DMS53 treated with DMSO at 0.1 percent for 48 hours (cell line): ENCODE data around the gene PRUNE1.

Experiments used
- DNase-seq: peaks from one replicate; lab custom pipeline; 2025; ENCODE audit not compliant: unreplicated experiment; lab: John Stamatoyannopoulos, UW

Gene PRUNE1

DNA sequence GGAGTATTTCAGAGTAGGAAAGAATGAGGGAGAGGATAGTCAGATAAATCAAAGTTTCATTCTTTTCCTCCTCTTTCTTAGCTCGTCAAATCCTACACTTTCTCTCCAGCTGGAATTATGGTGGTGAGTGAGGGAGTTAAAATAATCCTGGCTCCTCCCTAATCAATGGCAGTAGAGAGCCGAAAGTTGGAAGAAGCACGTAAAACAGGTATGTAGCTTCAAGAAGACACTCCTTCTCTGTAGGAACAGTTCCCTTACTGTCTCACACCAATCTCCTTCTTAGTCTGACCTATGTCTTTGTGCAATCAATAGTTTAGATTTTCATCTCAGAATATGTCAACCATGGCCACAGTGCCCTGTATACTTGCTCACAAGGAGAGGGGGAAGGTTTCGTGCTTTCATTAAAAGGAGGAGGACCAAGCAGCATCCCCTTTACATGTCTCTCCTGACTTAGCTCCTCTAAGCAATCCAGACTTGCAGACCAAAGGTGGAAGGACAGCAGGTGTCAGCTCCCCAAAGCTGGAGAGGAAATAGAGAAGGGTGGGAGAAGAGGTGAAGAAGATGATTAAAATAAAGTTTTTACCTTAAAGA lies 2.4 kb upstream of the PRUNE1 start:
- DNase-seq = no peak

DNA sequence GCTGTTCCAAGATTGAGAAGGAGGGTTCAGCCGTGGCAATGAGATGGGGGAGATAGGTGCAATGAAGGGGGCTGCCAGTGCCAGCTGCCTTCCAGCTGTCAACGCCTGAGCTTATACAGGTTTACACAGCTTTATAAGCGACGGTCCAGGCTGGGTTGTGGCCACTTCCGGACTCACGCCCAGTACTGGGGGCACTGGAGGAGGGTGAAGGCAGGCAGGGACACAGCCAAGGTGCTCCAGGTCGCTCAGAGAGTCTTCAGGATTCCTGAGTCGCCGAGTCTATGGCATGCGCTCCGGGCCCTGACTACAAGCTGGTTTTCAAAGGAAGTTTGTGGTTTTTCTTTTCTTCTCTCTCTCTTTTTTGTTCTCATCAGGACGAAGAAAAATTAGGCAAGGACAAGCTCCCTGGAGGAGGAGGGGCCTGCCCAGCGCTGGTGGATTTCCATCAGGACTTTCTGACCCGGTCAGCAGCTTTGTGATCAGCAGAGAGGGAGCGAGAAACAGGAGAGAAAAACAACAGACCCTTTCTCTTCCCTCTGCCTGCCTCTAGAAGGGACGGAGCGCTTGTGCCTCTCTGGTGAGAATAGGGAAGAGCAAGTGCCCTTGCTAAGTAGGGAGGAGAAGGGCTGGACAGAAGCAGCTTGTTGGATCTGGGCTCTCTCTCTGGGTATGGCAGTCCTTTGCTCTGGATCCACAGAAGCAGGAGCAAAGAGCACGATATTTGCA lies 1.8 kb upstream of the PRUNE1 start, which contains the start of gene MINDY1:
Gene MINDY1, minus strand, starts transcription at position 576 of the 726 bp plus-strand sequence. CDS start 4,285 bp downstream, outside the sequence.
- peak; percentile 75 for DNase-seq

DNA sequence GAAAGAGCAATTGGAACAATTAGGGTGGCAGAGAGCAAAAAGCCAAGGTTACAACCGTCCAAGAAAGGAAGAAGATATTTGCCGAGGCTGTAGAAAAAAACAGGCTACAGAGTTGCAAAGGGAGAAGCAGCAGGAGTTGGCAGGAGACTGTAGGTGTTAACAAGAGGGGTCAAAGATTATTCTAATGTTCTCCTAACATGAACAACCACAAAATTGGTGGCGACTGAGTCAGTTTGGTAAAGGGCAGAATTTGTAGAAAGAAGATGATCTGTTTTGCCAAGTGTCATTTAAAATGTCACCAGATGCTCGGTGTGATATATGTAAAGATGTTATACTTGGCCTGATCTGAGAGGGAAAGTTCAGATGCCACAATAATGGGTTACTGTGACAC lies 401 bp upstream of the PRUNE1 start:
- no peak for DNase-seq

DNA sequence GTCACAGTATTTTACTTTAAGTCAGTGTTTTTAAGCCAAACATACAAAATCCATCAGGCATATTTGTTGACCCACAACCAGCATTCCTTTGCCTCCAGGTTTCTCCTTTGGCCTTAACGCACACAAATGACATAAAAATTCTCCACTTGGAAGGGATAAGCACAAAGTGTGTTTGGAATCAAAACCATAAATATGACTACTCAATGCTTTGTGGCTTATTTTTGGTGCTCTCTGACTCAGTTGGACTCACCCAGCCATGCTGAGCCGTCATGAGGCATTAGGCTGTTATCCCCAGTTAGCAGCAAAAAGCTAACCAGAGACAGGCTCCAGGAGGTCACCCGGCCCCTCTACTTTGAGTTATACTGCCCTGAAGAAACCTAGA lies 948 bp downstream of the PRUNE1 start:
- DNase-seq = no peak

DNA sequence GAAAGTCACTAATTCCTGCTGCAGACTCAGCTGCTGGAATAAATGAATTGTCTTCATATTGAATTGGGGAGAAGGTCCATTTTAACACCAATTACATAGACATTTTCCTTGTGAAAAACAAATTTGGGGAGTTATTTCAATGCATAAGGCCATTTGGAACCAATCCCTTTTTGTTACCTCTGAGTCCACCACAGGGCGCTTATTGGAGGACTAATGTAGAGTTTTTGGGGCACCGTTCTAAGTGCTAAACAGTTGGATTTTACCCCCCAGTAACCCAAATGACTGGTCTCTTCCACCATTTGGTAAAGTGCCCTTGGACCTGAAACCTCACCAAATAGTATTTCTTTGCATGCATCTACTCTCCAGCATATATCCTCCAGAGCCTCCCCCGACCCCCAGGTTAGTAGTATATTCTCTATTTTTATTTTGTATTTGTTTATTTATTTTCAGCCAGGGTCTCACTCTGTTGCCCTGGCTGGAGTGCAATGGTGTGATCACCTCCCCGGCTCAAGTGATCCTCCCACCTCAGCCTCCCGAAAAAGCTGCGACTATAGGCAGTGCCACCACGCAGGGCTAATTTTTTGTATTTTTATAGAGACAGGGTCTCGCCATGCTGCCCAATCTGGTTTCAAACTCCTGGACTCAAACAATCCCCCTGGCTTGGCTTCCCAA lies 1.6 kb downstream of the PRUNE1 start:
- DNase-seq = no peak

DNA sequence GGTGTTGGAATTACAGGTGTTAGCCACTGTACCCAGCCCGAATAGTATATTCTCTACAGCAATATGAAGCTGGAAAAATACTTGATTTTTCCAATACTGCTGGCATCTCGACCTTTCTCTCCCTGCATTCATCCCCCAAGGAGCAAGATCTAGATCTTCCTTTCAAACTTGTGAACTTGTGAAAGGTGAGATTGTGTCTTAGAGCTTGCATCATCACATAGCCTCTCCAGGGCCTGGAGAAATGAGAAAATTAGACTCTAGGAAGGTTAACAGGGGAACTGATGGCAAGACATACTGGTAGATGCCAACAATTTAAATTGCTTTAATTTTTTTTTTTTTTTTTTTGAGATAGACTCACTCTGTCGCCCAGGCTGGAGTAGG lies 2.1 kb downstream of the PRUNE1 start:
- no peak for DNase-seq

DNA sequence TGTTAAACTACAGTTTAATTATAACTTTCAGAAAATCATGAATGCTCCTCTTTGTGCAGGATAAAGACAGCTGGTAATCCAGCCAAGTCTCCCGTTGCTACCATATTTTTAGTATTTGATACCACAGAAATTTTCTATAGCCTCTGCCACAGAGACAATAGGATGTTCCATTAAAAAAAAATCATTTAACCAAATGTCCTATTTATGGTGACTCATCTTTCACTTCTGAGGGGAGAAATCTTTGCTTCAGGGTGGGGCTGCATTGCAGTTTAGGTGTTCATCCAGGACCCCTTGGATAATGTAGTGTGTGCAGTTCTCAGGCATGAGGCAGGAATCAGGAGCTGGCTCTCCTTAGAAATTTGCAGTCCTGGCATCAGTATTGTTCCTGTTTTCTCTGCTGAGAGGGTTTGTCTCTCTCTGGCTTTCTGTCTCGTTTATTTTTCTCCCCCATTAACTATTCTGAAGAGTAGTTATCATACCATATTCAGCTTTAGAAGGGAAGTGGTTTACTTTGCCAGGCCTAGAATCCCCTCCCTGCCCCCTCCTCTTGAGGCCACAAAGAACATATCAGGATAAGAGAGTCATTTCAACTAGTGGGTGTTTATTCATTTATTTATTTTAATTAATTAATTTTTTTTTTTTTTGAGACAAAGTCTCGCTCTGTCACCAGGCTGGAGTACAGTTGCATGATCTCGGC lies 3.1 kb downstream of the PRUNE1 start:
- DNase-seq = no peak

DNA sequence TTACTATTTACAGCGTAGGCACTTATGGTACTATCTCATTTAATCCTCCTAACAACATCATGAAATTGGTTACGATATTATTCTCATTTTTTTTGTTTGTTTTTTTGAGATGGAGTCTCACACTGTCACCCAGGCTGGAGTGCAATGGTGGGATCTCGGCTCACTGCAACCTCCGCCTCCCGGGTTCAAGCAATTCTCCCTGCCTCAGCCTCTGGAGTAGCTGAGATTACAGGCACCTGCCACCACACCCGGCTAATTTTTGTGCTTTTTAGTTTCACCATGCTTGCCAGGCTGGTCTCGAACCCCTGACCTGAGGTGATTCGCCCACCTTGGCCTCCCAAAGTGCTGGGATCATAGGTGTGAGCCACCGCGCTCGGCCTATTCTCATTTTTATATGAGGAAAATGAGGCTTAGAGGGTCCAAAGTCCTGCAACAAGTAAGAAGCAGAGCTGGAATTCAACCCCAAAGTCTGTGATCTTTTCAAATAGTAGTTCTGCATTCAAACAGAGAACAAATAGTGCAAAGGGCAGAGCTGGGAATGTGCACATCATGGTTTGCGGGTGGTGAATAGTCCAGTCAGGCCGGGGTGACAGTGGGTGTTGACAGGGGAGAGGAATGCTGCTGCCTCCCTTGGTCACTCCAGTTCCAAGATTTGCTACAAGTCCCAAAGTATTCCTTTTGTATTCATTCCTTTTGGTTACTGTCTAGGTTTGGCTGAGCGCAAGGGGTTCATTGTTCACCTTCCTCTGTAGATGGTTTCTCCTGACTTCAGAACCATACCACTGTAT lies 4.6 kb downstream of the PRUNE1 start:
- no peak for DNase-seq

DNA sequence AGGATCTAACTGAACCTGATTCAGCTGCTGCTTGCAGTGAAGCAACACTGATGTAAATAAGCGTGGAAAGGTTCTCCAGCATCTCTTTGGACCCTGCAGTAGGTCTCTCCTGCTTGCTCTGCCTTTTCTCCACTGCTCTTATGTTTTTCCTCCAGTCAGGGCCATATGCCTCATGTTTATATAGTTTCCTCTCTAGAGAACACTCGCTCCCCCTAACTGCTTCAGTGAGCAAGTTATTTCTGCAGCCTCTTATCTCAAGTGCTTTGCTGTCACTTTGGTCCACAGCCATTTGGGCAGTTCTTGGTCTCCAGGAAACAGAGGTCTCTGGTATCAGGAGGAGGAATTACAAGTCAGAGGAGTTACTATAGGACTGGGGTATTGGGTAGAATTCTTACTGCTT lies 5.3 kb downstream of the PRUNE1 start:
- no peak for DNase-seq

DNA sequence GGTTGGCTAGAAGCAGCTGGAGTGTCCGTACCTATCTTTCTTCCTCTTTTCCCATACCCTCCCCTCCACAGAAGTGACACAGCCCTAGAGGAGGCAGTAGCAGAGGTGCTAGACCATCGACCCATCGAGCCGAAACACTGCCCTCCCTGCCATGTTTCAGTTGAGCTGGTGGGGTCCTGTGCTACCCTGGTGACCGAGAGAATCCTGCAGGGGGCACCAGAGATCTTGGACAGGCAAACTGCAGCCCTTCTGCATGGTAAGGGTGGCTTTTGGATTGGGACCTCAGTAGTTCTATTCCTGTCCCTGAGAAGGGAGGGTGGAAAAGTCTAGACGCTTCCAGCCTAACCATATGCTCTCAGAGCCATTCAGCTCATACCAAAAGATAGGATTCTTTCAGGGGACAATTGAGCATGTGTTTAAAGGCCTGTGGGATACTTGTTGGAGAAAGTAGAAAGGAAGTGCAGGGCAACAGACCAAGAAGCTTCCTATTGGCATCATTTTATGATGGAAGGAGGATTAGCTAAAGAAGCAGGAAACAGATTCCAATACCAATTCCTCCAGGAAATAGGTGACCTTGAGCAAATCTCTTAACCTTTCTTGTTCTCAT lies 16.4 kb downstream of the PRUNE1 start:
- DNase-seq = peak; percentile 59

DNA sequence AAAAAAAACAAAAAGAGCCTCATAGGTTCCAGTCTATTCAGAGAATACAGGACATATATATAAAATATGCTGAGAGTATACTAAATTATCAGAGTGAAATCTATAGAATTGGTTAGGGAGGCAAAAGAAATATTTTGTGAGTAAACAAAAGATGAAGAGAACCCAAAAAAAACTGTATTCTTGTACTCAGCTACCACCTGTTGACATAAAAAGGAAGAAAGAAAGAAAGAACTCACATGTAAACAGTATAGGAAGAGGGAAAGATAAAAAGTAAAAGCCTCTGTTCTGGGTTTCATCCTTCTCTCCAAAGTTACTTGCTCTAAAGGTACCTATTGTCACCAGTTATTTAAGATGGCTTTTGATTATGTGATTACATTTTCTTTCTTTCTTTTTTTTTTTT lies 18.2 kb downstream of the PRUNE1 start:
- DNase-seq = no peak

DNA sequence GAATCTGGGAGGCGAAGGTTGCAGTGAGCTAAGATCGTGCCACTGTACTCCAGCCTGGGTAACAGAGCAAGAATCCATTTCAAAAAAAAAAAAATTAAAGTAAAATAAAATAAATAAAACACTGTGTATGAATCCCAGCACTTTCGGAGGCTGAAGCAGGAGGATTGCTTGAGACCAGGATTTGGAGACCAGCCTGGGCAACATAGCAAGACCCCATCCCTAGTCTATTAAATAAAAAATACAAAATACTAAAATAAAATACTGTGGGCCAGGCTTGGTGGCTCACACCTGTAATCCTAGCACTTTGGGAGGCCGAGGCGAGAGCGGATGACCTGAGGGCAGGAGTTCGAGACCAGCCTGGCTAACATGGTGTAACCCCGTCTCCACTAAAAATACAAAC lies 23.9 kb downstream of the PRUNE1 start:
- DNase-seq = no peak

DNA sequence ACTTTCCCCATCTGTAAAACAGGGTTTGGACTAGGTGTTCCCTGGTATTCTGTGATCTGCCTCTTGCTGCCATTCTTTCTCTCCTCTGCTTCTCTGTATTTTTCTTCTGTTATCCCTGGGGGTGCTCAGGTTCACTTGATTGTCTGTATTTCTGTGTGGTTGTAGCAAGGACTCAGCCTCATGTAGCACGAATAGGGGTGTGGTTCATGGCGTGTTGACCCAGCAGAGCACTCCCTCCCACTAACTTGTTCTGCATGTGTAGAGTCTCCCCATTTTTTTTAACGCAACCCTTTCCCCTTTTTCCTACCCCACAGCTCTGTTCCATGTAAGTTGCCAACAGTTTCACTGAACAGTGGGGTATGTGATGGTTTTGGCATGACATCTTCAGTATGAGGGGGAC lies 26.9 kb downstream of the PRUNE1 start:
- no peak for DNase-seq

DNA sequence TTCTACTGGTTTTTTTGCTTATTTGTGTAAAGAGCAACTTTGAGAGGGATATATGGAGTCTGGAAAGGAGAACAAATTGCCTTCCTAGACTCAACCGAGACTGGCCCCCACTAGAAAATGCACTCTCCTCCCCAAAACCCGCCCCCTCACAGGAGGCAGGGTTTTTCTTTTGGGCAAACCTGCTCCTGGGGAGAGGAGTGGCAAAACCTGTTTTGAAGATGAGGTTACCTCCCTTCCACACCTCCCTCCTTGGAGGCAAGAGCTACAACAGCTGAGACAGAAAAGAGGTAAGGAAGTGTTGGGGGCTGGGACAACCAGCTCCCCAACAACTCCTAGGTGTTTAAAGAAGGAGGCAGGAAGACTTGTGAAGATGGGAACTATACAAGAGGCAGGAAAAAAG lies 28.1 kb downstream of the PRUNE1 start, which contains the start of gene BNIPL:
Gene BNIPL, plus strand, starts transcription at position 231 of the 400 bp plus-strand sequence. Its CDS starts 140 bp downstream, at position 371.
- DNase-seq = no peak

DNA sequence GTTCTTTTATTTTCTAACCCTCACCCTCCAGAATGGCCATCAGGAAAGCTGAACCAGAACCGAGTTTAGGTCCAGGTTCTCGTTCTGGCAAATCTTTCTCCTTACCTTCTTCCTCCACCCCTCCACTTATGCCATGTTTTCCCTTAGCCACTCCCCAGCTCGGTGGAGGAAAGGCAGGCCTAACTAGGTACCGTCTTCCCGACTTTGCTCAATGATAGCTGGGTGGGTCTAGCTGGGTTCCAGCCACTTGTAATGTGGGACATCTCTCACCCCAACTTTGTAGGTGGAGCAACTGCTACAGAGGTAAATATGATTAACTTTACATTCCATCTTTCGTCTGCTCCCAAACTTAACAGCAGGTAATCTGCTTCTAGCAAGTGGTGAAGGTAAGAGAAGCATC lies 28.8 kb downstream of the PRUNE1 start:
- no peak for DNase-seq

DNA sequence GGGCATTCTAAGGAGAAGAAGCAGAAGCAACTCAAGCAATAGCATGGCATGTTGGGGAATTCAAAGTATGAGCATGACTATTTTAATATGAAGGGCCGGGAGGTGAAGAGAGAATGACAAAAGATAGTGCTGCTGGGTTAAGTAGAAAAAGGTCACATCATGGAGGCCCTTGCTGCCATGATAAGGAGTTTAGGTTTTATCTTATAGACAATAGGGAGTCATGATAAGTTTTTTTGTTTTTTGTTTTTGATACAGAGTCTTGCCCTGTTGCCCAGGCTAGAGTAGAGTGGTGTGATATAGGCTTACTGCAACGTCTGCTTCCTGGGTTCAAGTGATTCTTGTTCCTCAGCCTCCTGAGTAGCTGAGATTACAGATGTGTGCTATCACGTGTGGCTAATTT lies 31.3 kb downstream of the PRUNE1 start:
- DNase-seq = no peak

DNA sequence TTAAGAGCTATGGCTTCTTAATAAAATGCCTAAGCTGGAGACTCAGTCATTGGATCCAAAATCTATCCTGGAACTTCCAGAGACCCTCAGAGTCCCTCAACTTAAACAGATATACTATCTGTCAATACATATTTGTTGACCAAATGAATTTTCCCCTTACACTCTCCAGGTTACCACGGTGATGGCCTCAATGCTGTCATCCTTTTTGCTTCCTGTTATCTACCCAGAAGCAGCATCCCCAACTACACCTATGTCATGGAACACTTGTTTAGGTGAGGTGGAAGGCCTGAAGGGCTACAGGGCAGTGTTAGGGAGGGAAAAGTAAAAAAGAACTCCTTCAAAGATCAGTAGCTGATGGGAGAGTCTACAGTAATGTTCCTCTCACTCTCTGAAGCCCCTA lies 34.9 kb downstream of the PRUNE1 start:
- DNase-seq = no peak

DNA sequence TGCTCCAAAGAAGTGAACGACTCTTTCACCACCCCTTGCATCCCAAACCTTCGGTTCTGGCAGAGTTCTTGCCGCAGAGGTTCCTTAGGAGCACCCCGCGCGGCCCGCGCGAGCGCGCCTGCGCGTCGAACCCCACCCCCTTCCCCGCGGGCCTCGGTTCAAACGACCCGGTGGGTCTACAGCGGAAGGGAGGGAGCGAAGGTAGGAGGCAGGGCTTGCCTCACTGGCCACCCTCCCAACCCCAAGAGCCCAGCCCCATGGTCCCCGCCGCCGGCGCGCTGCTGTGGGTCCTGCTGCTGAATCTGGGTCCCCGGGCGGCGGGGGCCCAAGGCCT lies 39.3 kb downstream of the PRUNE1 start, which contains the start of gene C1orf56:
Gene C1orf56, plus strand, starts transcription at position 161 of the 334 bp plus-strand sequence. Its CDS starts 97 bp downstream, at position 258.
- peak; percentile 60 for DNase-seq

DNA sequence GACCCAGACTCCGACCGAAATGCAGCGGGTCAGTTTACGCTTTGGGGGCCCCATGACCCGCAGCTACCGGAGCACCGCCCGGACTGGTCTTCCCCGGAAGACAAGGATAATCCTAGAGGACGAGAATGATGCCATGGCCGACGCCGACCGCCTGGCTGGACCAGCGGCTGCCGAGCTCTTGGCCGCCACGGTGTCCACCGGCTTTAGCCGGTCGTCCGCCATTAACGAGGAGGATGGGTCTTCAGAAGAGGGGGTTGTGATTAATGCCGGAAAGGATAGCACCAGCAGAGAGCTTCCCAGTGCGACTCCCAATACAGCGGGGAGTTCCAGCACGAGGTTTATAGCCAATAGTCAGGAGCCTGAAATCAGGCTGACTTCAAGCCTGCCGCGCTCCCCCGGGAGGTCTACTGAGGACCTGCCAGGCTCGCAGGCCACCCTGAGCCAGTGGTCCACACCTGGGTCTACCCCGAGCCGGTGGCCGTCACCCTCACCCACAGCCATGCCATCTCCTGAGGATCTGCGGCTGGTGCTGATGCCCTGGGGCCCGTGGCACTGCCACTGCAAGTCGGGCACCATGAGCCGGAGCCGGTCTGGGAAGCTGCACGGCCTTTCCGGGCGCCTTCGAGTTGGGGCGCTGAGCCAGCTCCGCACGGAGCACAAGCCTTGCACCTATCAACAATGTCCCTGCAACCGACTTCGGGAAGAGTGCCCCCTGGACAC lies 39.8 kb downstream of the PRUNE1 start:
- DNase-seq = peak; percentile 42

DNA sequence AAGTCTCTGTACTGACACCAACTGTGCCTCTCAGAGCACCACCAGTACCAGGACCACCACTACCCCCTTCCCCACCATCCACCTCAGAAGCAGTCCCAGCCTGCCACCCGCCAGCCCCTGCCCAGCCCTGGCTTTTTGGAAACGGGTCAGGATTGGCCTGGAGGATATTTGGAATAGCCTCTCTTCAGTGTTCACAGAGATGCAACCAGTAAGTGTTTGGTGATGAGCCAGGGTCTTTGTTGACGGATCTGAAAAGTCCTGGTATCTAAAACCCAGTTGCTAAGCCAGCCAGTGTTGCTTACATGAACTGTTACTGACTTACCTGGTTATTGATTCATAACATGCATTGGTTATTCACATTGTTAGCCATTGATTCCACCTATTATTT lies 40.4 kb downstream of the PRUNE1 start:
- DNase-seq = no peak
